Endodermal cell (in vitro differentiated cells): ENCODE results near the gene ZNF346. TPM values are rescaled to one million over a fixed set of nuclear protein-coding genes. Genes with fewer than 3 reads are reported as not detected.

Source experiments
- DNase-seq: peaks from one replicate; pipeline ENCODE4 v3.0.0-alpha.2; 2017
- H3K27ac ChIP-seq: 2 replicates; pipeline ENCODE4 v1.5.1; 2013; ENCODE audit warnings: mild to moderate bottlenecking, low read depth, low read length, moderate library complexity
- H3K27me3 ChIP-seq: 2 replicates; pipeline ENCODE4 v1.6.1; 2013; ENCODE audit warnings: mild to moderate bottlenecking, low read length, moderate library complexity; ENCODE audit not compliant: insufficient read depth, control insufficient read depth, poor library complexity, severe bottlenecking
- H3K36me3 ChIP-seq: 2 replicates; pipeline ENCODE4 v1.7.0; 2013; ENCODE audit warnings: mild to moderate bottlenecking, low read length, moderate library complexity; ENCODE audit not compliant: control insufficient read depth, insufficient read depth
- H3K4me1 ChIP-seq: one replicate; pipeline ENCODE4 v1.7.0; 2013; ENCODE audit warnings: low read length; ENCODE audit not compliant: control insufficient read depth, insufficient read depth
- H3K4me3 ChIP-seq: 2 replicates; pipeline ENCODE4 v1.5.1; 2013; ENCODE audit warnings: mild to moderate bottlenecking, low read length, moderate library complexity
- H3K9ac ChIP-seq: 2 replicates; pipeline ENCODE4 v1.6.1; 2013; ENCODE audit warnings: mild to moderate bottlenecking, low read length, moderate library complexity; ENCODE audit not compliant: poor library complexity, severe bottlenecking; ENCODE audit errors: extremely low read depth
- H3K9me3 ChIP-seq: 2 replicates; pipeline ENCODE4 v1.6.1; 2013; ENCODE audit warnings: mild to moderate bottlenecking, low read length, moderate library complexity; ENCODE audit not compliant: control insufficient read depth
- H3K27ac Mint-ChIP-seq: 2 replicates; pipeline ENCODE4 v1.8.0; 2020; ENCODE audit warnings: mixed read lengths
- H3K27me3 Mint-ChIP-seq: 2 replicates; pipeline ENCODE4 v1.8.0; 2021; ENCODE audit warnings: mild to moderate bottlenecking, mixed read lengths; ENCODE audit not compliant: insufficient read depth
- H3K36me3 Mint-ChIP-seq: 2 replicates; pipeline ENCODE4 v1.8.0; 2020; ENCODE audit warnings: low read depth, mixed read lengths
- H3K4me1 Mint-ChIP-seq: 2 replicates; pipeline ENCODE4 v1.8.0; 2020; ENCODE audit warnings: mixed read lengths
- H3K4me3 Mint-ChIP-seq: 2 replicates; pipeline ENCODE4 v1.8.0; 2020; ENCODE audit warnings: mild to moderate bottlenecking, moderate library complexity, mixed read lengths
- H3K9me3 Mint-ChIP-seq: 2 replicates; pipeline ENCODE4 v1.8.0; 2020; ENCODE audit warnings: mild to moderate bottlenecking, mixed read lengths
- WGBS, 2 experiments: methylation state at CpG; one replicate each; pipeline versions ENCODE4 v1.1.5 to v1.1.7; 2013; ENCODE audit warnings: missing lambda C conversion rate in 2 of 2, mixed read lengths in 1 of 2; ENCODE audit not compliant: insufficient coverage in 1 of 2, insufficient read length in 1 of 2; 5-methylcytosine and 5-hydroxymethylcytosine counted together
- total RNA-seq, 2 donors: library from RNA; stranded (reverse); fragmentation: NEBNext Ultra II Directional in 1 of 2; extraction: Animal tissue kit (Norgen Biotek cat#: 25700) in 1 of 2; gene quantifications; 2 replicates in 1 of 2; 3 replicates in 1 of 2; pipeline ENCODE4 v1.2.1, GENCODE V29; 2021
- TF ChIP-seq, protein P1 (sequence below): fragments of 200-600 bp; sonication (generic); conservative IDR thresholded peaks from 2 replicates; pipeline ENCODE4 v1.5.0; 2021; ENCODE audit warnings: antibody characterized with exemption, mild to moderate bottlenecking

The ZNF346 gene
- total RNA-seq, 2 donors from 2014 or later: 25.4 to 38.6 TPM

DNA sequence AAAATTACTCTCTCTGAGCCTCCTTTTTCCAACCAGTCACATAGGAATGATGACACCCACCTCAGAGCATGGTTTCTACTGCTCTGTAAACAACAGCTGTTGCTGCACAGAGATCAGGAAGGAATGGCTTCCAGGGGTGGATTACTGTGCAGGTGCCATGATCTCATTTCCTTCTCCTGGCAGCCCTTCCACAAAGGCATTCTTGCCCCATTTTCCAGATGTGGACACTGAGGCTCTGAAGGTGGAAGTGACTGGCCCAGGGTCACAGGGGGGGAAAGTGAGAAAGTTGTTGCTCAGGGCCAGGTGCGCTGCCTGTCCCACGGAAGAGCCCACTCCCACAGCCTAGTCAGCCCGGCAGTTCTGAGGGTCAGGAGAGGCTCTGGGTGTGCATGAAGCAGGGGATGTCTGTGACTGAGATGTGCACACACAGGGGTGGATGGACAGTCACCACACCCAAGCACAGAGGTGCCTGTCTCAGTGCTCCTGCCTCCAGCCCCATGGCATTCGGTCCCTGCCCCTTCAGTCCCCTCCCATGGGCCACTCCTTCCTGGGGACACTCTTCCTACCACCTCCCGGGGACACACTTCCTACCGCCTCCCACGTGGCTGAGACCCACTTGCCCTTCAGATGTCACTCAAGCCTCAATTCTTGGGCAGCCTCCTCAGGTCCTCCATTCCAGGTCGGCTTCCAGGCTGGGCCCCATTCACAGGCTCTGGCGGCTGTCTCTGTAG lies 81.2 kb downstream of the ZNF346 start:
- Mint-ChIP-seq H3K9me3 (no peaks in the 10 kb centered on the region), H3K4me1 (peaks cover 3% of the 10 kb centered on the region), H3K27me3 (no peaks in the 10 kb centered on the region), H3K27ac (no peak overlapping the region), H3K36me3 (no peaks in the 10 kb centered on the region), H3K4me3 (no peak overlapping the region)
- H3K27me3 ChIP-seq: no peaks in the 10 kb centered on the region
- no peak overlapping the region for H3K27ac ChIP-seq
- H3K9me3 ChIP-seq: no peaks in the 10 kb centered on the region
- H3K4me3 ChIP-seq: no peak overlapping the region
- DNase-seq: no peak
- TF ChIP-seq, protein P1, sequence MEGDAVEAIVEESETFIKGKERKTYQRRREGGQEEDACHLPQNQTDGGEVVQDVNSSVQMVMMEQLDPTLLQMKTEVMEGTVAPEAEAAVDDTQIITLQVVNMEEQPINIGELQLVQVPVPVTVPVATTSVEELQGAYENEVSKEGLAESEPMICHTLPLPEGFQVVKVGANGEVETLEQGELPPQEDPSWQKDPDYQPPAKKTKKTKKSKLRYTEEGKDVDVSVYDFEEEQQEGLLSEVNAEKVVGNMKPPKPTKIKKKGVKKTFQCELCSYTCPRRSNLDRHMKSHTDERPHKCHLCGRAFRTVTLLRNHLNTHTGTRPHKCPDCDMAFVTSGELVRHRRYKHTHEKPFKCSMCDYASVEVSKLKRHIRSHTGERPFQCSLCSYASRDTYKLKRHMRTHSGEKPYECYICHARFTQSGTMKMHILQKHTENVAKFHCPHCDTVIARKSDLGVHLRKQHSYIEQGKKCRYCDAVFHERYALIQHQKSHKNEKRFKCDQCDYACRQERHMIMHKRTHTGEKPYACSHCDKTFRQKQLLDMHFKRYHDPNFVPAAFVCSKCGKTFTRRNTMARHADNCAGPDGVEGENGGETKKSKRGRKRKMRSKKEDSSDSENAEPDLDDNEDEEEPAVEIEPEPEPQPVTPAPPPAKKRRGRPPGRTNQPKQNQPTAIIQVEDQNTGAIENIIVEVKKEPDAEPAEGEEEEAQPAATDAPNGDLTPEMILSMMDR: no peak
- no peaks in the 10 kb centered on the region for H3K4me1 ChIP-seq
- H3K9ac ChIP-seq: no peak overlapping the region
- 80 to 87% methylated on average over 6 to 9 of the region's 9 CpGs for WGBS, 2 experiments
- H3K36me3 ChIP-seq: no peaks in the 10 kb centered on the region

DNA sequence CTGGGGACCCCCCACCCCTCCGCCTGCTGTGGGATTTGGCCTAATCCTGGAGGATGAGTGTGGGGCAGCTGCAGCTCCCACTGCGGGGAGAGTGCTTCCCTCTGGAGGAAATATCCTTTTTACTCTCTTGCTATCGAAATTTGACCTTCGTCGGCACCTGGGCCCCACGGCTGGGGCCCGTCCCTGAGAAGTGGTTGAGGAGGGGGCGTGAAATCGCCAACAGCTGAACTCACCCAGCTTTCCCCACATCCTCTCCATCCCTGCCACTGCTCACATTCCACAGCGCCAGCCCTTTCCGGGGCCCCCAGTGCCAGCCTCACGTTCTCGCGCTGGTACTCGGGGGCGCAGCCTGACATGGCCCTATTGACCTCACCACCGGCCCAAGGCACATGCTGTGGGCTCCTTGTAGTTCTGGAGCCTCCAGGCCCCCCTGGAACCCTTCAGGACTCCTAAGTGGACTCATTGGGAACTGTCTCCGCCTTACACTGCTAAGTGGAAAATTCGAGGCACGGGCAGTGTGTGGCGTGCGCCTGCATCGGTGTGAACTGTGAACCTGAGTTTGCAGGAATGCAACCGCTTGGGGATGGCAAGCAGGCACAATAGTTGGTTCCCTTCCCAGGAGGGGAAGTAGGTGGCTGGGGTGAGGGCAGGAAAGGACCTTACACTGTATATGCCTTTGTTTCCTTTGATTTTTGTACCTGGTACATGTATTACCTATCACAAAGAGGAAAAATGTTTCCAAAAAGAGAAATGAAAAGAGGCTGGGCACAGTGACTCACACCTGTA lies 83.4 kb downstream of the ZNF346 start:
- Mint-ChIP-seq H3K27ac (no peak overlapping the region), H3K4me1 (peaks cover 9% of the 10 kb centered on the region), H3K4me3 (no peak overlapping the region), H3K27me3 (no peaks in the 10 kb centered on the region), H3K36me3 (no peaks in the 10 kb centered on the region), H3K9me3 (no peaks in the 10 kb centered on the region)
- H3K36me3 ChIP-seq: no peaks in the 10 kb centered on the region
- H3K9me3 ChIP-seq: no peaks in the 10 kb centered on the region
- no peak overlapping the region for H3K4me3 ChIP-seq
- no peak for DNase-seq
- H3K27ac ChIP-seq: no peak overlapping the region
- no peaks in the 10 kb centered on the region for H3K27me3 ChIP-seq
- TF ChIP-seq, protein P1: no peak
- H3K4me1 ChIP-seq: no peaks in the 10 kb centered on the region
- no peak overlapping the region for H3K9ac ChIP-seq
- 86 to 89% methylated on average over 16 to 24 of the region's 24 CpGs for WGBS, 2 experiments

DNA sequence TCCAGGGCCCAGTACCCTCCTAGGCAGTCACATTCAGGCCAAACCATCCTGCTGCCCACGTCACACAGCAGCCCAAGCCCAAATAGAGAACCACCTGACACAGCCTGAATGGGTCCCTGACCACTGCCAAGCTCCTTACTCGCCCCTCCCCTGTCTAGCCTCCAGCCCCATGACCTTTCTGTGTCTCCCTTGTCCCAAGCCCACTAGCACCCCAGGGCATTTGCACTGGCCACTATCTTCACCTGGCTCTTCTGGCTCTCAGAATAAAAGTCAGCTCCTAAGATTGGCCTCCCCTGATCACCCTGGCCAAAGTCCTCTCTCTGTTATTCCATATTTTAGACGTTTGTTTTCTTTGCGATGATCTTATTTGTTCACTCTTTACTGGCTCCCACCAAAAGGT lies 84.7 kb downstream of the ZNF346 start:
- Histone ChIP-seq H3K27me3 (no peaks in the 10 kb centered on the region), H3K27ac (no peak overlapping the region), H3K9me3 (no peaks in the 10 kb centered on the region), H3K36me3 (no peaks in the 10 kb centered on the region), H3K4me1 (no peaks in the 10 kb centered on the region), H3K9ac (no peak overlapping the region), H3K4me3 (no peak overlapping the region)
- Mint-ChIP-seq H3K9me3 (no peaks in the 10 kb centered on the region), H3K36me3 (no peaks in the 10 kb centered on the region), H3K27ac (no peak overlapping the region), H3K27me3 (no peaks in the 10 kb centered on the region), H3K4me1 (peaks cover 9% of the 10 kb centered on the region), H3K4me3 (no peak overlapping the region)
- DNase-seq: no peak
- 91% methylated on average over 4 of the region's 4 CpGs for WGBS, 2 experiments
- TF ChIP-seq, protein P1: no peak
